HL-60/S4 treated with retinoic acid at 250 ng/mL for 4 days and 3 days (cell line): Measurements from ENCODE around the gene SMIM5.

Source experiments
- in situ Hi-C: fragments of 300-500 bp; cut with MboI; formaldehyde crosslinking; loops from 2 replicates; pipeline ENCODE4 v1.7.0; 2022; ENCODE audit warnings: low sequenced_read_pairs

Gene SMIM5

GRCh38 chr17:75664099-75664549 is 30.9 kb downstream of the SMIM5 start:
- in situ Hi-C loops: no loop called here

- in situ Hi-C loops: no loop called here
These were observed 32.7 kb downstream of the SMIM5 start for GRCh38 chr17:75665981-75666380.

GRCh38 chr17:75666959-75667790 is 33.9 kb downstream of the SMIM5 start, which contains the start of the genes RECQL5 and SAP30BP:
Gene RECQL5, minus strand, starts transcription at chr17:75667154. Its CDS starts 597 bp downstream, at chr17:75666557.
Gene SAP30BP, plus strand, starts transcription at chr17:75667338. Its CDS starts 35 bp downstream, at chr17:75667373.
- in situ Hi-C loops: no loop called here

DNA sequence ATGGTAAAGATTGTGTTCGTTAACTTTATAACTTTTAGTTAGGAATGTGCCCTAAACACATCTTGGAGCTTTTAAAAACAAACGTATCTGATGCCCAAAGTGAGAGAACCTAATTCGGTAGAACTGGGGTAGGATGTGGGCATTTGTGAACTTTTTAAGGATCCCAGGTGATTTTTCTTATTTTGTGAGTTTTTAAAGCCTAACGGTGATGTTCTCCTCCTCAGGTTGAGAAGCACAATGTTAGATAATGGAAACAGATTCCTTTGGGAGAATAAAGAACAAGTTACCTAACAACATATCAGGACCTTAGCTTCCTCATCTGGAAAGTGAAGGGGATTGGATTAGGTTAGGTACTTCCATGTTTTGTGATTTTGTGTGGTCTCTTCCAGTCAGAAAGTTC is 34.6 kb downstream of the SMIM5 start:
- in situ Hi-C loops: no loop called here

DNA sequence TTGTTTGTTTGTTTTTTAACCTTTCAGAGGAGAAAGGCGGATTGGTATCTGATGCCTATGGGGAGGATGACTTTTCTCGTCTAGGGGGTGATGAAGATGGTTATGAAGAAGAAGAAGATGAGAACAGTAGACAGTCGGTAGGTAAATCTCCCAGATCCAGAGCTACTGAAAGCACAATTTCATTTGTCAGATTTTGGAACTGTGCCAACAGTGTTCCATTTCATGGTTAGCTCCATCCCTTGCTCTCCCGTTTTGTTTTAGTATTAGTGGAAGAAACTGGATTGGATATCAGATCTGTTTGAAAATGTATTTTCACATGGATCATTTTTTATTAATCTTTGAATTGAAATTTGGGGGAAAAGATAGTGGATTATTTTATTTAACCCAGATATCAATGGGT is 35.3 kb downstream of the SMIM5 start:
- in situ Hi-C loops: no loop called here

DNA sequence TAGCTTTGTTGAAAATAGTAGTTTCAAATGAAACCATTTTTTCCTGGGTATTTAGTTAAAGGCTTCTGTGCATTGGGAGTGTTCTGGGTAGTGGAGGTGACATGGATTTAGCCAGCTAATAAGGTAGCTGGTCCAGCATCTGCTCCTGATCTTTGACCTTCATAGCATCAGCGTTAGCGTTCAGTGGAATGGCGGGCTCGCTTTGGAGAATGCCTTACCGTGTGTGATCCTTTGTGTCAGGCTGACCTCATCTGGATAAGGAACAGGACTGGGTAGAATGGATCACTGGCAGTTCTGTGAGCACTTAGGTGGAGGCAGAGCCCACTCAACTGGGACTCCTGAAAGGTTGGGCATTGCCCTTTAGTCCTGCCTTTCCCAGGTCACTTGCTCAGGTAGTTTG is 37.6 kb downstream of the SMIM5 start:
- in situ Hi-C loops: no loop called here

- in situ Hi-C loops: no loop called here
These were observed 38.8 kb downstream of the SMIM5 start for GRCh38 chr17:75672011-75672410.

- in situ Hi-C loops: no loop called here
These were observed 40.3 kb downstream of the SMIM5 start for GRCh38 chr17:75673487-75673886.

GRCh38 chr17:75676461-75676860 is 43.2 kb downstream of the SMIM5 start:
- in situ Hi-C loops: no loop called here

- in situ Hi-C loops: no loop called here
These were observed 46.5 kb downstream of the SMIM5 start for GRCh38 chr17:75679706-75680211.

DNA sequence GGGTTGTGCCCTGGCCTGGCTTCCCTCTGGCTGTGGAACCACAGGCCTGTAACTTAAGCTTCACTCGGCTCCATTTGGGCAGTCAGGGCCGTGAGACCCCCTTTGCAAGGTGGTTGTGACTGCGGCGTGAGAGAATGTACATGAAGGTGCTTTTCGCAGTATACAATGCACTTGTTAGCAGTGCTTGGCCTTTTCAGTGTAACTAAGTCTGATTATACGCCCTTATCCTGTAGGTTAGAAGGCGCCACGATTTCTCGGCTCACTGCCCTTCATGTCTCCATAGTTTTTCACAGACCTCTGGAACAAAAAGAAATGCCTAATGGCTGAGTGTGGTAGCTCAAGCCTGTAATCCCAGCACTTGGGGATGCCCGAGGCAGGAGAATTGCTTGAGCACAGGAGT is 47.2 kb downstream of the SMIM5 start:
- in situ Hi-C loops: no loop called here

DNA sequence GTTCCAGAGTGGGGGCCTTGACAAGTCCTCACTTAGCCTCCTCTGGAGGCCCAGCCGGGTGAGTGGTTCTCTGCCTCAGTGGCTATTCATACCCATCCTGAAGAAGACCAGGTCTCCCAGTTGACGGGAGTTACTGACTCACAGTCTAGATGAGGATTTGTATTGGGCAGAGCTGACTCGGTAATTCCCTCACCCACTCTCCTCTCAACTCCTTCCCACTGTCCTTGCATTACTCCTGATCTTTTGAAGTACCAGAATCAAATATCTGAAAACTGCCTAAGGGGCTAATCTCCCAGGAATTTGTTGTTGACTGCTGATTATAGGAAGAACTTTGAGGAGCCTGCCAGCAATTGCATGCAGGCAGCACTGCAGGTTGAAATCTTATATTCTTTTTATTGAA is 48.1 kb downstream of the SMIM5 start:
- in situ Hi-C loops: no loop called here

DNA sequence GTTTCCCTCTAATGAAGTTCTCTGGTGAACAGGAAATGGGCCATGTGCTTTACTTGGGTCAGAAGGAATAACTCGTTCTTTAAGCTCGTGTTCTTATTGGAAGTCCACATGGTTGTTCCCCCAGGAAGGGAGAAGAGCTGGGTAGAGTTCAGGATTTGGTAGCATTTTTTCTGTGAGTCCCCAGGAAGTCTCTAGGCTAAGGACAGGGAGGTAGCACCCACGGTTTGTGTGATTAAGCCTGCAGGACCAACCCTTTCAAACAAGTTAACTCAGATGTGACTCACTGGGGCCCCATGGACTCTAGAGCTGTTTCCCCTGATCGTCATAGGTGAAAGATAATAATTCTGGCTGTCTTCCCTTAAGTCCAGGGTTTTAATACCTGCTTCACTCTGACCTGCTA is 50.3 kb downstream of the SMIM5 start:
- in situ Hi-C loops: no loop called here

DNA sequence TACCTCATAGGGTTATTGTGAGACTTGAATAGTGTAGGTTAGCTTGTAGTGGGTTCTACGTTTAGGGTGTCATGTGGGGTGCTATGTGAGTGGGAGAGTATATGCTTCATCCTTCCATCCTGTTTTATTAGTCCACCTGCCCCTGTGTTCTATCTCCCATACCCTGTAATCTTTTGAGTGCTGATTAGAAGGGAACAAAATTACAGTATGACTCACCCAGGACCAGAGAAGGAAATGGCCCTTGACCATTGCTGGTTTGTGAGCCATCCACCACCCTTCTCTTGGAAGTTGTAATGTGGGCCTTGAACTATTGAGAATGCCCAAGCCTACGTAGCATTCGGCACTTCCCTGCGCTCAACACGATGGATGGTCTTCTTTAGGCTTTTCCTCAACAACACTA is 51.0 kb downstream of the SMIM5 start:
- in situ Hi-C loops: no loop called here

GRCh38 chr17:75684924-75685323 is 51.7 kb downstream of the SMIM5 start:
- in situ Hi-C loops: no loop called here

DNA sequence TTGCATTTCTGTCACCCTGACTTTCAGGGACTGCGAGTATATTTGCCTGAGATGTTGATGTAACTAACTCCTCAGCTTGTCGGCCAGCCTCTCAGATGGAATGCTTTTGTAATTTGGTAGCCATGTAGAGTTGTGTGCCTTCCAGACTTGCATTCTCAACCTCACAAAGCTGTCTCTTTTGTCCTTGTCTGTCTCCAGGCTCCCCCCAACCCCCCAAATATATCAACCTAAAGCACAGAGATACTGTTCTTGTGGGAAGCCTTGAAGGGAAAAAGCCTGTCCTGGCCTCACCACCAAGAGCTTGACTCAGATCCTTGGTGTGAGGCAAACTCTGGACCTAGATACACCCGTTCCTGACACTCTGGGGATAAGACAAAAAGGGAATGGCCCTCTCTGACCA is 52.3 kb downstream of the SMIM5 start:
- in situ Hi-C loops: no loop called here

DNA sequence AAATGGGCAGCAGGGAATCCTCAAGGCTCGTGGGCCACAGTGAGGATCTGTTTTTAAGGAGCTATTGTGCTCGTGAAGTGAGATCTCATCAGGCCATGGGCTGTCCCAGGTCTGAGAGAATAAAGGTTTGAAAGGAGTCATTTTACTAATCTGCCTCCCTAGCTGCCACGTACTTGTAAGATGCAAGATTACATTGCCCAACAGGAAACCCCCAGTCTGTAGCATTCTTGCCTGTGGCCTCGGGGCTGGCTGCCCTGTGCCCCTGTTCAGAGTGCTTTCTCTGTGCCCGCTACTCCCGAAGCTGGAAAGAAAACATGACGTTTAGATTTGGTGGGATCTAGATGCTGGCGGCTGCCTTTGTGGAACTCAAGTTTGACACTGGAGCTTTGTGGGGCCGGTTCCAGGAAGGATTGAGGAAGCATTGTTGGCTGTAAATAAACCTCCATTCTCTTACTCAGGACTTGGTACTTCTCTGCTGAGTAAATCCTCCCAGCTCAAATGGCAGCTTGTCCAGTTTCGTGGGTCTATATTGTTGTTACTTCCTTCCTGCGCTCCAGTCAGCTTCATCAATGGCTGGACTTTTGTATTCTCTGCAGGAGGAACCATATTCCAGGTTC is 55.1 kb downstream of the SMIM5 start:
- in situ Hi-C loops: no loop called here

DNA sequence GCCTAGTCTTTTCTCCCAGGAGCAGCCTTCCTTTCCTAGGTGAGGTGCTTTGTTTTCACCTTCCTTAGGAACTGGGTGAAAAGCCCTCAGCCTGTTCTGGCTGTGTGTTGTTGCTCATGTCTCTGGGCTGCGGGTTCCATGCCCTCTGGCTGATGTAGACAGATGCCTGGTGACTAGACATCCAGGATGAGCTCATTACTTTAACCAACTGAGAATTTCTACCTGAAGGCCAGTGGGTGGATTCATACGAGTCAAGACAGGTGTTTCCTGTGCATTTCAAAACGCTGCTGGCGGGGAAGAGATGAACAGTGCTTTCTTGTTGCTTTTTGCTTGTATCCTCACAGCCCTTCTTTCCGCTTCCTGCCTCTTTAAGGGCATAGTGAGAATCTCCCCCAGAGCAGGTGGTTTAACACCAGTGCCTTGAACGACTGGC is 56.2 kb downstream of the SMIM5 start:
- in situ Hi-C loops: no loop called here
